GM12874 (cell line): ENCODE data around the gene PDYN.
A peak's percentile ranks its signal among the peaks of the same experiment; 100 is the strongest.

ENCODE experiments used
- TF ChIP-seq, protein P1 (sequence below): IDR thresholded peaks from 2 replicates; pipeline ENCODE4 v1.5.1; 2011; ENCODE audit warnings: low read depth, mild to moderate bottlenecking, control low read depth, low read length, moderate library complexity; ENCODE audit not compliant: insufficient read depth

PDYN gene

DNA sequence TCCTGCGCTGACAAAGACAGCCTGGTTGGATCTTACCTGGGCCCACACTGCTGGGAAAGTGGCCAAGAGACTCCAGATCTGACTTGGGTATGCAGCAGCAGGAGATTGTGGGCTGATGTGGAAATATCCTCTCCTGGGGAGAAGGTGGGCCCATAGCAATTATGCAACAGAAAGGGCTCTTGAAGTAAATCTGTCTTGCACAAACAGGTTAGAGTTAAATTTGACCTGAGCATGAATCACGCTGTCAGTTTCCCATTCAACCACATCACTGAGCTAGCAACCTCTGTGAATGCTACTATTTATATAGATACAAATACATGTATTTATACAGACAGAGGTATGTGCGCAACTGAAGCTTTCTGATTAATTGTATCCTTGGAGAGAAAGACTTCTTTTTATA, 28.3 kb upstream of the PDYN start:
- TF ChIP-seq, protein P1, sequence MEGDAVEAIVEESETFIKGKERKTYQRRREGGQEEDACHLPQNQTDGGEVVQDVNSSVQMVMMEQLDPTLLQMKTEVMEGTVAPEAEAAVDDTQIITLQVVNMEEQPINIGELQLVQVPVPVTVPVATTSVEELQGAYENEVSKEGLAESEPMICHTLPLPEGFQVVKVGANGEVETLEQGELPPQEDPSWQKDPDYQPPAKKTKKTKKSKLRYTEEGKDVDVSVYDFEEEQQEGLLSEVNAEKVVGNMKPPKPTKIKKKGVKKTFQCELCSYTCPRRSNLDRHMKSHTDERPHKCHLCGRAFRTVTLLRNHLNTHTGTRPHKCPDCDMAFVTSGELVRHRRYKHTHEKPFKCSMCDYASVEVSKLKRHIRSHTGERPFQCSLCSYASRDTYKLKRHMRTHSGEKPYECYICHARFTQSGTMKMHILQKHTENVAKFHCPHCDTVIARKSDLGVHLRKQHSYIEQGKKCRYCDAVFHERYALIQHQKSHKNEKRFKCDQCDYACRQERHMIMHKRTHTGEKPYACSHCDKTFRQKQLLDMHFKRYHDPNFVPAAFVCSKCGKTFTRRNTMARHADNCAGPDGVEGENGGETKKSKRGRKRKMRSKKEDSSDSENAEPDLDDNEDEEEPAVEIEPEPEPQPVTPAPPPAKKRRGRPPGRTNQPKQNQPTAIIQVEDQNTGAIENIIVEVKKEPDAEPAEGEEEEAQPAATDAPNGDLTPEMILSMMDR = no peak

DNA sequence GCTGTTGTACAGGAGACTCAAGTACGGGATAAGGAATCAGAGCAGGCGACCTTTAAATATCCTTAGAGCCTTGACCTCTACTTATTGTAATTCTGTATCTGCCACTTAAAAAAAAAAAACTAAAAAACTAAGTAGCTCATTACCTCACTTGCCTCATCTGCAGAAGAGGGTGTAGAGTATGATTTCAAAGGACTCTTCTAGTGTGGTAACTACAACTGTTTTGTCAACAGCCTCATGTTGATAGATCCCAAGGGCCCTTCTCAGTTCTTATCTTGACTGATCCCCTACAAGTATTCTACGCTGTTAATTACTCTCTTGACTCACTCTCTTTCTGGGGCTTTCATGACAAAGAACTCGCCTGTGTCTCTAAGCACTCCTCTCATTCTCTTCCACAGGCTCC, 16.7 kb upstream of the PDYN start:
- TF ChIP-seq, protein P1 = no peak

DNA sequence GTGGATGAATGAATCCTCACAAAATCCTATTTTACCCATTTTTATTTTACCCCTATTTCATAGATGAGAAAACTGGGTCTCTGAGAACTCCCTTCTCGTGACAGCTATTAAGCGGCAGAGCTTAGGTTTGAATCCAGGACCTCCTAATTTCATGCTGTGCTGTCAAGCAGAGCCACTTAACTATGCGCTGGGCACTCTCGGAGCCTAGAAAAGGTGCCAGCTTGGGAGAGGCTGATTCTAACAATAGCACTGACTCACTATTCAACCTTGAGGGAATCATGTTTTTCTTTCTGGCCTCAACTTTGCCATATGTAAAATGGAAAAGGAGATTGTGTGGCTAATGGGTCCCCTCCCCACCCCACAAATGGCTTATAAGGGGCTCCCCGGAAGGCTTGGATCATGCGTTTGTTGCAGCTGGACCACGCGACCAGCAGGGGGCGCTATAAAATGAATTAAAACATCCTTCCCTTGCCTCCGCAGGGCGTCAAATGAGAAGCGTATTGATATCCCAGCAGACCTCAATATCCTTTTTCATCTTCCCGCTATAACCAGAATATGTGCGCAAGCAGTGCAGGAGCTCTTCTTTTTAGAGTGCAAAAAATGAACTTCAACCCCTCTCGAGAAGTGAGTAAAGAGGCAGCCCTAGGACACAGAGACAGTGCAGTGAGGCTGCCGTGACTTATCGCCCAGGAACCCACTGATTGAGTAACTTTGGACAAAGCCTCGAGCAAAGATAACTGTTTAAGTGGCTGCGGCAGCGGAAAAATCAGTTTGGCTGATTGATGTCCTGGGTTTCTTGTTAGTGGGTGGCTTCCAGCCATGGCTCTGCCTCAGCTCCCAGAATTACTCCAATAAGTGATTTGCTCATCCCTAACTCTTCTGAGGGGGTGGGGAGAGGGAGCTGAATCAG, 12.8 kb upstream of the PDYN start:
- TF ChIP-seq, protein P1 = peak; percentile 73

DNA sequence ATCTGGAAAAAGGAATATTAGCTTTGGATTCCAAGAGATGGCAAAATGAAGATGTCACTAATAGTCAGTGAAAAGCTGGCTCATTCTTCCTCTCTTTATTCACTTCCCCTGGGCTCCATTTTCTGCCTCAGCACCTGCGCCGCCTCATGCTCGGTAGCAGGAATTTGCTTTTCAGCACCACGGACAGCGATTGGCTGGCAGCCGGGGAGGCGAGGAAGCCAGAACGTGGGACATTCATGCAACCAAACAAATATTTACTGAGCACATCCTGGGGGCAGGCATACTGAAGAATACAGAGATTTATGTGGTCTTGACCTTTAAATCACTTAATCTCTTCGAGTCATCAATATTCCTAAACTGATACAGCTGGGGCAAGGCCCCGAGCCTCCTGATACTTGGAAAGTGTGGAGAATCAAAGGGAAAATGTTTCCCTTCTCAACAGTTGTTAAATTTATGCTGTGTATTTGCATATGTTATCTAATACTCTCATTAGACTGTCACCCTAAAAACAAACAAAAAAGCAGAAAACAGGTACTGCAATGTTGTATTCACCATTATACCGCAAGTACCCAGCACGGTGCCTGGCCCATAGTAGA, 12.1 kb upstream of the PDYN start:
- TF ChIP-seq, protein P1 = no peak

DNA sequence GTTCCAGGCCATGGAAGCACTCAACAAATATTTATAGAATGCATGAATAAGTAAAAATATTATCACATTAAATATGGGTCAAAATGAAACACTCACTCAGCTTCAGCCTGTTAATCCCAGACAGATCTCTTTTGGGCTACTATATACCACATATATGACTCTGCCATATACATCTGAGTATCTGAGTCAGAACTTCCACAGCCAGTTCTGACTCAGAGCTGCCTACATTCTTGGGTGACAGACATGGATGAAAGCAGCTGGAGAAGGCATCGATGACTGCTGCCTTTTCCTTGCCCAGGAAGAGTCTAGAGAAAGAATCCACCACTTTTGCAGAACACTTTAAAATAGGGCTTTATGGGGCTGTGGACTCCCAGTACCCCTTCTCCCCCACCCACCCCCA, 11.5 kb upstream of the PDYN start:
- TF ChIP-seq, protein P1 = no peak

DNA sequence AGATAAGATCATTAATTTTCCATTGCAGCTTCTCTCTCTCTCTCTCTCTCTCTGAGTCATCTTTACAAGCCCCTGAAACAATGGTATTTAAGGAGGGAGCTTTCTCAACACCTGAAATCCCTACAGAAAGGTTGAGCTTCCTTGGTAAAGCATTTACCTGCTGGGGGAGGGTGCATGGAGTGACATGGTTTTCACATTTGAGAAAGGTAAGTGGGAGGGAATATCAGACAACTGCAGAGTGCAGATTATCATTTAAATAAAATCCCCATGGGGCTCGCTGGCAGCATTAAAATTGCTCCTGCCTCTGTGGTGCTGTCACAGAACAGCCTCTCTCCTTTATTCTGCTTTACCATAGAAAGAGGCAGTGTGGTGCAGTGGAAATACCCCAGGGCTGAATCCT, 10.3 kb upstream of the PDYN start:
- TF ChIP-seq, protein P1 = no peak

DNA sequence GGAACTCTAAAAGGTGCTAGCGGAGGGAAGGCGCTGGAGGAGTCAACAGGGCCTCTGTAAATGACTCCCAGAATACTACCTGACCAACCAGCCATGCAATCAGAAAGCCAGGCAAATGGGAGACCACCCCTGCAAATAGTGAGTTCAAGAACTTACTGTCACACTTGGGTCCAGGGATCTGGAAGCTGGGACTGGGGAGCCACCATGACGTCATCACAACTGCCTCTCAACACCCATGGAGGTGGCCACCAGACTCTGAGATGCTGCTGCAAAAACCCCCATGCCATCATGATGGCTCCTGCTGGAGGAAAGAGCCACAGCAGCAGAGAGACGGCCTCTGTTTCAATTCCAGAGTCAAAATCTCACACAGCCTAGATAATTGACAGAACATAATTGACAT, 8.5 kb upstream of the PDYN start:
- TF ChIP-seq, protein P1 = no peak
